CD14-positive monocyte (primary cell): Measurements from ENCODE around the gene RPS2. TPM values are rescaled to one million over a fixed set of nuclear protein-coding genes. Genes with fewer than 3 reads are reported as not detected.
A peak's percentile ranks its signal among the peaks of the same experiment; 100 is the strongest.

Experiments
- DNase-seq, 3 donors: peaks; one replicate each; pipeline ENCODE4 v3.0.0-alpha.2; 2011 to 2022
- H2AFZ ChIP-seq: 2 replicates; pipeline ENCODE4 v1.6.0; 2012; ENCODE audit warnings: mild to moderate bottlenecking, low read depth, low read length, inconsistent platforms; ENCODE audit not compliant: insufficient read depth, poor library complexity, severe bottlenecking
- H3K27ac ChIP-seq, 2 donors: 1 replicate in 1 of 2; 2 replicates in 1 of 2; pipeline ENCODE4 v1.5.1; 2012 to 2013; ENCODE audit warnings: low read length in 2 of 2, control low read depth in 1 of 2, inconsistent platforms in 1 of 2, low read depth in 1 of 2, mild to moderate bottlenecking in 1 of 2
- H3K27me3 ChIP-seq, 2 donors: one replicate each; pipeline versions ENCODE4 v1.6.0 to v1.6.1; 2011 to 2013; ENCODE audit warnings: low read length in 2 of 2; ENCODE audit not compliant: control insufficient read depth in 2 of 2, insufficient read depth in 2 of 2
- H3K36me3 ChIP-seq, 2 donors: replicated peaks in 1 of 2; 1 replicate in 1 of 2; 2 replicates in 1 of 2; pipeline versions ENCODE4 v1.5.1 to v1.6.1; 2012 to 2013; ENCODE audit warnings: low read length in 2 of 2, control low read depth in 1 of 2, inconsistent platforms in 1 of 2, mild to moderate bottlenecking in 1 of 2; ENCODE audit not compliant: insufficient read depth in 2 of 2, control insufficient read depth in 1 of 2
- H3K4me1 ChIP-seq, 2 donors: 1 replicate in 1 of 2; 2 replicates in 1 of 2; pipeline versions ENCODE4 v1.5.1 to v1.6.1; 2012 to 2013; ENCODE audit warnings: low read length in 2 of 2, control low read depth in 1 of 2, inconsistent platforms in 1 of 2, mild to moderate bottlenecking in 1 of 2, moderate library complexity in 1 of 2; ENCODE audit not compliant: insufficient read depth in 2 of 2, control insufficient read depth in 1 of 2
- H3K4me2 ChIP-seq: replicated peaks from 2 replicates; pipeline ENCODE3; 2012; ENCODE audit warnings: low read length, moderate library complexity, mild to moderate bottlenecking; ENCODE audit not compliant: poor library complexity, severe bottlenecking; ENCODE audit errors: extremely low read depth
- H3K4me3 ChIP-seq, 3 experiments: fragments of 200-600 bp in 1 of 3; sonication (generic) in 1 of 3; replicated peaks in 1 of 3; 1 replicate in 2 of 3; 2 replicates in 1 of 3; pipeline ENCODE4 v1.5.1; 2011 to 2013; ENCODE audit warnings: low read length in 3 of 3, mild to moderate bottlenecking in 3 of 3, control low read depth in 2 of 3, low read depth in 2 of 3, inconsistent platforms in 1 of 3, moderate library complexity in 1 of 3
- H3K79me2 ChIP-seq: 2 replicates; pipeline ENCODE4 v1.6.0; 2012; ENCODE audit warnings: mild to moderate bottlenecking, control low read depth, inconsistent platforms, low read length, moderate library complexity; ENCODE audit not compliant: insufficient read depth
- H3K9ac ChIP-seq: 2 replicates; pipeline ENCODE4 v1.6.0; 2017; ENCODE audit warnings: low read length, mild to moderate bottlenecking; ENCODE audit not compliant: insufficient read depth, poor library complexity, severe bottlenecking
- H3K9me3 ChIP-seq, 2 donors: replicated peaks in 1 of 2; 1 replicate in 1 of 2; 2 replicates in 1 of 2; pipeline versions ENCODE4 v1.5.1 to v1.6.1; 2012 to 2013; ENCODE audit warnings: low read length in 2 of 2, control low read depth in 1 of 2; ENCODE audit not compliant: control insufficient read depth in 1 of 2, insufficient read depth in 1 of 2
- H4K20me1 ChIP-seq: 2 replicates; pipeline ENCODE4 v1.6.0; 2012; ENCODE audit warnings: mild to moderate bottlenecking, low read length, control low read depth, moderate library complexity; ENCODE audit not compliant: insufficient read depth
- H3K27ac Mint-ChIP-seq, 7 donors: one replicate each; pipeline ENCODE4 v1.8.0; 2020; ENCODE audit warnings: mild to moderate bottlenecking in 7 of 7, mixed read lengths in 7 of 7, moderate library complexity in 6 of 7, inconsistent platforms in 2 of 7
- H3K27me3 Mint-ChIP-seq, 3 donors: one replicate each; pipeline ENCODE4 v1.8.0; 2021 to 2022; ENCODE audit warnings: low read depth in 3 of 3, mild to moderate bottlenecking in 3 of 3, mixed read lengths in 3 of 3, moderate library complexity in 3 of 3, inconsistent platforms in 1 of 3
- H3K36me3 Mint-ChIP-seq, 2 donors: one replicate each; pipeline ENCODE4 v1.8.0; 2020; ENCODE audit warnings: mixed read lengths in 2 of 2, inconsistent platforms in 1 of 2, mild to moderate bottlenecking in 1 of 2
- H3K4me1 Mint-ChIP-seq: one replicate; pipeline ENCODE4 v1.8.0; 2020; ENCODE audit warnings: mild to moderate bottlenecking, mixed read lengths
- H3K4me3 Mint-ChIP-seq, 2 donors: one replicate each; pipeline ENCODE4 v1.8.0; 2020; ENCODE audit warnings: mild to moderate bottlenecking in 2 of 2, mixed read lengths in 2 of 2, moderate library complexity in 1 of 2
- H3K9me3 Mint-ChIP-seq, 7 donors: one replicate each; pipeline ENCODE4 v1.8.0; 2020 to 2022; ENCODE audit warnings: mixed read lengths in 7 of 7, mild to moderate bottlenecking in 6 of 7, moderate library complexity in 6 of 7, inconsistent platforms in 2 of 7
- CTCF ChIP-seq: fragments of 200-600 bp; IDR thresholded peaks from one replicate; pipeline ENCODE4 v1.8.0; 2022; ENCODE audit warnings: antibody characterized with exemption, mild to moderate bottlenecking
- WGBS: methylation state at CpG from one replicate; pipeline ENCODE4 v1.1.5; 2013; ENCODE audit warnings: missing lambda C conversion rate; ENCODE audit not compliant: insufficient coverage; 5-methylcytosine and 5-hydroxymethylcytosine counted together
- intact Hi-C, 2 donors: fragments of 100-400 bp; cut with micrococcal nuclease; formaldehyde crosslinking; loops; one replicate each; pipeline versions ENCODE4 v1.15.0 to v1.15.1; 2023
- polyA plus RNA-seq, 3 donors: library from polyadenylated mRNA; depleted of rRNA in 1 of 3; unstranded in 2 of 3; stranded (reverse) in 1 of 3; fragments of 300-500 nt in 2 of 3; fragments of >200 nt in 1 of 3; fragmentation: Illumina TruSeq in 2 of 3; gene quantifications; 1 replicate in 2 of 3; 2 replicates in 1 of 3; pipeline ENCODE4 v1.2.3, GENCODE V29; 2012 to 2021

The RPS2 gene
- polyA plus RNA-seq, 3 donors: 1,849 to 2,136 (median 1,893) TPM

- H3K9me3 Mint-ChIP-seq: peaks cover 0 to 2% (median 0%) of the 10 kb centered on the region in 7 donors
- H3K4me1 ChIP-seq: peaks cover 40 to 67% of the 10 kb centered on the region in 2 donors
- DNase-seq: no peak
- TF ChIP-seq CTCF: no peak
- H3K27me3 Mint-ChIP-seq: peaks cover 0 to 1% (median 0%) of the 10 kb centered on the region in 3 donors
- H3K27ac ChIP-seq: no peak overlapping the region
- peaks cover 50% of the 10 kb centered on the region for H3K4me1 Mint-ChIP-seq
- H3K36me3 ChIP-seq: peaks cover 12 to 13% of the 10 kb centered on the region in 2 donors
- H3K27me3 ChIP-seq: no peaks in the 10 kb centered on the region
- H3K79me2 ChIP-seq: peaks cover 60% of the 10 kb centered on the region
- intact Hi-C loops: loop anchor here (5.0 to 10.0 kb wide), 4 partner anchors 40 to 248 kb away; partner anchors contain the start of genes ECI1 (in 1 of the 2), NTHL1 (in 1 of the 2) and TSC2 (in 1 of the 2)
- peak overlapping the region in 2 of 7 donors; percentile 21 to 75 for H3K27ac Mint-ChIP-seq
- peak overlapping the region; percentile 81 to 83 for H3K4me3 Mint-ChIP-seq
- no peaks in the 10 kb centered on the region for H3K9me3 ChIP-seq
- H3K36me3 Mint-ChIP-seq: peaks cover 7 to 14% of the 10 kb centered on the region in 2 donors
- peaks cover 64% of the 10 kb centered on the region for H4K20me1 ChIP-seq
- peak overlapping the region in 1 of 3 experiments; percentile 85 for H3K4me3 ChIP-seq
- H3K4me2 ChIP-seq: peak overlapping the region; percentile 94
- no peak overlapping the region for H2AFZ ChIP-seq
- H3K9ac ChIP-seq: peak overlapping the region; percentile 19
- WGBS: 66% methylated on average over 13 of the region's 16 CpGs
These were observed 42.6 kb upstream of the RPS2 start for GRCh38 chr16:2007081-2007836.

GRCh38 chr16:2006317-2006716 is 41.7 kb upstream of the RPS2 start:
- H3K36me3 ChIP-seq: peaks cover 22 to 23% of the 10 kb centered on the region in 2 donors
- Mint-ChIP-seq H3K4me3 (no peak overlapping the region), H3K9me3 (peaks cover 0 to 2% (median 0%) of the 10 kb centered on the region in 7 donors), H3K27ac (peak overlapping the region in 1 of 7 donors; percentile 75), H3K4me1 (peaks cover 50% of the 10 kb centered on the region), H3K27me3 (peaks cover 0 to 1% (median 0%) of the 10 kb centered on the region in 3 donors), H3K36me3 (peaks cover 14 to 22% of the 10 kb centered on the region in 2 donors)
- H3K4me1 ChIP-seq: peaks cover 40 to 67% of the 10 kb centered on the region in 2 donors
- no peak overlapping the region for H3K9ac ChIP-seq
- H2AFZ ChIP-seq: no peak overlapping the region
- H3K27me3 ChIP-seq: no peaks in the 10 kb centered on the region
- no peaks in the 10 kb centered on the region for H3K9me3 ChIP-seq
- H3K79me2 ChIP-seq: peaks cover 60% of the 10 kb centered on the region
- 93% methylated on average over 6 of the region's 8 CpGs for WGBS
- no peak for DNase-seq
- no peak overlapping the region for H3K27ac ChIP-seq
- intact Hi-C loops: loop anchor here (5.0 to 10.0 kb wide), 4 partner anchors 41 to 248 kb away; partner anchors contain the start of genes ECI1 (in 1 of the 2), NTHL1 (in 1 of the 2) and TSC2 (in 1 of the 2)
- H4K20me1 ChIP-seq: peaks cover 67% of the 10 kb centered on the region
- H3K4me3 ChIP-seq: no peak overlapping the region
- no peak for TF ChIP-seq CTCF
- H3K4me2 ChIP-seq: no peak overlapping the region
